ENCODE data around the gene PRR36. TPM values are rescaled to one million over a fixed set of nuclear protein-coding genes. Genes with fewer than 3 reads are reported as not detected.

PRR36 gene
- total and polyA plus RNA-seq, 10 of the 15 experiments (the other 5 are each of a cell fraction or from before 2014, with no cell fraction given): 0.04 TPM; not detected in 9

GRCh38 chr19:7899751-7900378 lies 25.7 kb upstream of the PRR36 start (continued):
- TF ChIP-seq IRF3 (IDR thresholded peaks at IDR 0.05): no peak
- no peak for TF ChIP-seq USF1 (IDR thresholded peaks at IDR 0.05; ENCODE audit: borderline replicate concordance, extremely low read length, insufficient read depth, low read depth, low read length)

DNA sequence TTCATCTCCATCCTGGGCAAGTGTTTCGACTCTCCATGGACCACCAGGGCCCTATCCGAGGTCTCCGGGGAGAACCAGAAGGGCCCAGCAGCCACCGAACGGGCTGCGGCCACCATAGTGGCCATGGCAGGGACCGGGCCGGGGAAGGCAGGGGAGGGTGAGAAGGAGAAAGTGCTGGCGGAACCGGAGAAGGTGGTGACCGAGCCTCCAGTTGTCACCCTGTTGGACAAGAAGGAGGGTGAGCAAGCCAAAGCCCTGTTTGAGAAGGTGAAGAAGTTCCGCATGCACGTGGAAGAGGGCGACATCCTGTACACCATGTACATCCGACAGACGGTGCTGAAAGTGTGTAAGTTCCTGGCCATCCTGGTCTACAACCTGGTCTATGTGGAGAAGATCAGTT lies 24.8 kb upstream of the PRR36 start:
- RAD21 ChIA-PET (ENCODE audit: unreplicated experiment): interaction anchor here (1.0 kb wide), 1 partner anchor 331 kb away, joined by 3 read pairs; no protein-coding TSS in a partner anchor
- H3K4me1 ChIP-seq (ENCODE audit: control insufficient read depth, insufficient read depth, low read length): peaks cover 6% of the 10 kb centered on the region
- no peaks in the 10 kb centered on the region for H3K27me3 ChIP-seq (replicated peaks in 1 of 2; ENCODE audit: control insufficient read depth in 2 of 2, insufficient read depth in 2 of 2, low read length in 1 of 2)
- 75% methylated on average over 16 of the region's 16 CpGs for WGBS (ENCODE audit: insufficient coverage, insufficient replicate concordance, low lambda C conversion rate, missing lambda C conversion rate)
- BruUV-seq (replicated peaks): no TSS peak
- intact Hi-C loops (cut with micrococcal nuclease; ENCODE audit: unreplicated experiment): no loop called here
- H4K20me1 ChIP-seq (ENCODE audit: control insufficient read depth, insufficient read depth): no peaks in the 10 kb centered on the region
- in situ Hi-C loops (cut with MboI): no loop called here
- H3K27ac ChIP-seq (ENCODE audit: control insufficient read depth, insufficient read depth): no peak overlapping the region
- H3K4me2 ChIP-seq (ENCODE audit: control insufficient read depth, insufficient read depth): no peak overlapping the region
- ATAC-seq: no peak
- POLR2A ChIA-PET: no interaction called here
- peaks cover 7% of the 10 kb centered on the region for H3K79me2 ChIP-seq (ENCODE audit: control insufficient read depth, insufficient read depth, low read length)
- FAIRE-seq: no peak
- SMC1A ChIA-PET (ENCODE audit: uncharacterized antibody, unreplicated experiment): no interaction called here
- no peak overlapping the region for H3K4me3 ChIP-seq
- no peak overlapping the region for H2AFZ ChIP-seq (ENCODE audit: control insufficient read depth, low read depth, low read length)
- no peak for DNase-seq (ENCODE audit: low read depth, low spot score)
- no peak overlapping the region for H3K9ac ChIP-seq (ENCODE audit: control insufficient read depth, insufficient read depth, low read length)
- CTCF ChIA-PET: interaction anchor here (1.3 kb wide), 1 partner anchor 30 kb away, joined by 3 read pairs; no protein-coding TSS in a partner anchor
- H3K9me3 ChIP-seq (replicated peaks; ENCODE audit: control insufficient read depth, insufficient read depth, low read length): no peaks in the 10 kb centered on the region
- no peaks in the 10 kb centered on the region for H3K36me3 ChIP-seq (ENCODE audit: control insufficient read depth in 2 of 2, insufficient read depth in 2 of 2, low read length in 1 of 2)
- TF ChIP-seq SMARCA5 (IDR thresholded peaks at IDR 0.05) (no peak), ZNF217 (IDR thresholded peaks at IDR 0.05) (no peak), SKIL (IDR thresholded peaks at IDR 0.05; ENCODE audit: low read depth, poor library complexity, severe bottlenecking) (no peak), NR2F1 (conservative IDR thresholded peaks at IDR 0.05) (no peak), ATF7 (IDR thresholded peaks at IDR 0.05; ENCODE audit: low read depth) (no peak), RBBP5 (conservative IDR thresholded peaks at IDR 0.05) (no peak), NR2C1 (IDR thresholded peaks at IDR 0.05) (no peak), STAT3 (IDR thresholded peaks at IDR 0.05; ENCODE audit: low read depth, low read length) (no peak), ZBED1 (IDR thresholded peaks at IDR 0.05; ENCODE audit: borderline replicate concordance) (no peak), ZNF274 (IDR thresholded peaks at IDR 0.05; ENCODE audit: insufficient read depth, insufficient read length) (no peak), CREM (IDR thresholded peaks at IDR 0.05; ENCODE audit: low read depth) (no peak), FOXK2 (IDR thresholded peaks at IDR 0.05) (no peak), PML (IDR thresholded peaks at IDR 0.05; ENCODE audit: low read length) (no peak), WRNIP1 (IDR thresholded peaks at IDR 0.05; ENCODE audit: borderline replicate concordance, low read depth, low read length) (no peak), NBN (IDR thresholded peaks at IDR 0.05) (no peak), PAX8 (IDR thresholded peaks at IDR 0.05) (no peak)
- TF ChIP-seq, protein P1, sequence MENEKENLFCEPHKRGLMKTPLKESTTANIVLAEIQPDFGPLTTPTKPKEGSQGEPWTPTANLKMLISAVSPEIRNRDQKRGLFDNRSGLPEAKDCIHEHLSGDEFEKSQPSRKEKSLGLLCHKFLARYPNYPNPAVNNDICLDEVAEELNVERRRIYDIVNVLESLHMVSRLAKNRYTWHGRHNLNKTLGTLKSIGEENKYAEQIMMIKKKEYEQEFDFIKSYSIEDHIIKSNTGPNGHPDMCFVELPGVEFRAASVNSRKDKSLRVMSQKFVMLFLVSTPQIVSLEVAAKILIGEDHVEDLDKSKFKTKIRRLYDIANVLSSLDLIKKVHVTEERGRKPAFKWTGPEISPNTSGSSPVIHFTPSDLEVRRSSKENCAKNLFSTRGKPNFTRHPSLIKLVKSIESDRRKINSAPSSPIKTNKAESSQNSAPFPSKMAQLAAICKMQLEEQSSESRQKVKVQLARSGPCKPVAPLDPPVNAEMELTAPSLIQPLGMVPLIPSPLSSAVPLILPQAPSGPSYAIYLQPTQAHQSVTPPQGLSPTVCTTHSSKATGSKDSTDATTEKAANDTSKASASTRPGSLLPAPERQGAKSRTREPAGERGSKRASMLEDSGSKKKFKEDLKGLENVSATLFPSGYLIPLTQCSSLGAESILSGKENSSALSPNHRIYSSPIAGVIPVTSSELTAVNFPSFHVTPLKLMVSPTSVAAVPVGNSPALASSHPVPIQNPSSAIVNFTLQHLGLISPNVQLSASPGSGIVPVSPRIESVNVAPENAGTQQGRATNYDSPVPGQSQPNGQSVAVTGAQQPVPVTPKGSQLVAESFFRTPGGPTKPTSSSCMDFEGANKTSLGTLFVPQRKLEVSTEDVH (IDR thresholded peaks at IDR 0.05; ENCODE audit: low read depth, partially characterized antibody): no peak
